Gastroesophageal sphincter (tissue), 3 donors: Measurements from ENCODE around the gene LYSMD4.

ENCODE experiments used
- CTCF ChIP-seq, 4 experiments: fragments of 200-600 bp in 2 of 4; fragments of 450-650 bp in 2 of 4; sonication (generic) in 1 of 4; IDR thresholded peaks; one replicate each; pipeline ENCODE4 v1.5.1; 2017 to 2019; ENCODE audit warnings: antibody characterized with exemption in 4 of 4, mild to moderate bottlenecking in 2 of 4, moderate library complexity in 2 of 4
- POLR2A ChIP-seq, 2 donors: fragments of 450-650 bp; IDR thresholded peaks; one replicate each; pipeline ENCODE4 v1.6.1; 2017; ENCODE audit warnings: antibody characterized with exemption in 2 of 2, mild to moderate bottlenecking in 2 of 2, moderate library complexity in 1 of 2
- POLR2AphosphoS5 ChIP-seq: sonication (generic); formaldehyde crosslinking; IDR thresholded peaks from one replicate; pipeline ENCODE4 v1.6.1; 2017; ENCODE audit warnings: antibody characterized with exemption

- TF ChIP-seq POLR2A (IDR thresholded peaks at IDR 0.05) (no peak), CTCF (IDR thresholded peaks at IDR 0.05) (no peak), POLR2AphosphoS5 (no peak)
Observed at GRCh38 chr15:99718421-99718820, 14.8 kb downstream of the LYSMD4 start.
